ENCODE data around the gene TNFAIP8.

DNA sequence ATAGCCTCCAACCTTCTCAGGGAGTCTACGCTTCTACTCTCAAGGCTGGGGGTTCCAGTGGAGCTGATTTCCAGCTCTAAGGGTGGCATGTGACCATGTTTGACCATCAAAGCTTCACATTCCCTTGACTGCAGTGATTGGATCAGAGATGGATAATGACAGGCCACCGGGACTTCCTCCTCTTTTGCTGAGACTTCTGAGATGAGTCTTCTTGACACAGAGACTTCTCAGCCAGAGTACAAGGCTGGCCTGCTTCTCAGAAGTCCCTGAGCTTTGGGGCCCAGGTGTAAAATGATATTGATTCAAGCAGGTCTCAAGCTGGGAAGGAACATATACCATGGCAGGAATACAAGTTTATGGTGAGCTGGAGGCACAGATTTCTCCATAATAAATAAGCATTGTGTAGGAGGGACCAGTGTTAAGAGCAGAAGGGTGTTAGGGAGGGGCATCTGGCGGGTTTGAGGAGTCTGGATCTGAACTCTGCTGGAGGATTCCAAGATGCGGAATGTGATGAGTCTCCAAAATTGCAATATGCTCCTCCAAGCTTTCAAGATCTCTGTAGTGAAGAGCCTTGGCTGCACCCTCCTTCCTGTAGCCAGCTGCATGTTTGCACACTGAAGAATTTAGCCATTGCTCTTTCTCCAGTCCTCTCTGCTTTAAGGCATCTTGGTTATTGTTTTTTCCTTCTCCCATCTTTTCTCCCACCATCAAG, 54.8 kb downstream of the TNFAIP8 start:
- TF ChIP-seq CTCF (IDR thresholded peaks at IDR 0.05; ENCODE audit: poor library complexity) (no peak), EZH2 (IDR thresholded peaks at IDR 0.05; ENCODE audit: borderline replicate concordance) (no peak)
